Gastrocnemius medialis (tissue), 4 donors: Measurements from ENCODE around the gene LRRC27. TPM values are rescaled to one million over a fixed set of nuclear protein-coding genes. Genes with fewer than 3 reads are reported as not detected.

Source experiments
- ATAC-seq, 2 donors: fragments of 150-250 bp; one replicate each; pipeline ENCODE4 v1.9.1; 2016
- DNase-seq, 2 donors: peaks; one replicate each; pipeline ENCODE4 v3.0.0-alpha.2; 2019
- H3K27ac ChIP-seq, 4 donors: fragments of 200-600 bp; sonication (generic); 1 replicate in 1 of 4; 2 replicates in 3 of 4; pipeline ENCODE4 v1.5.1; 2016 to 2018; ENCODE audit warnings: mild to moderate bottlenecking in 2 of 4, moderate library complexity in 1 of 4
- H3K27me3 ChIP-seq, 3 donors: fragments of 200-600 bp; sonication (generic) in 2 of 3; 1 replicate in 1 of 3; 2 replicates in 2 of 3; pipeline versions ENCODE4 v1.5.1 to v1.6.0; 2016 to 2019; ENCODE audit warnings: mild to moderate bottlenecking in 1 of 3, moderate library complexity in 1 of 3
- H3K36me3 ChIP-seq, 2 donors: fragments of 200-600 bp; sonication (generic) in 1 of 2; one replicate each; pipeline ENCODE4 v1.5.1; 2017 to 2018
- H3K4me1 ChIP-seq, 2 donors: fragments of 200-600 bp; sonication (generic) in 1 of 2; one replicate each; pipeline ENCODE4 v1.5.1; 2016 to 2017; ENCODE audit warnings: mild to moderate bottlenecking in 2 of 2
- H3K4me3 ChIP-seq, 4 donors: fragments of 200-600 bp; sonication (generic) in 3 of 4; 1 replicate in 1 of 4; 2 replicates in 3 of 4; pipeline ENCODE4 v1.5.1; 2016 to 2019; ENCODE audit warnings: mild to moderate bottlenecking in 2 of 4
- H3K9me3 ChIP-seq, 3 donors: fragments of 200-600 bp; sonication (generic) in 2 of 3; 1 replicate in 1 of 3; 2 replicates in 2 of 3; pipeline ENCODE4 v1.5.1; 2016 to 2019
- POLR2A ChIP-seq, 2 donors: fragments of 450-650 bp; IDR thresholded peaks; one replicate each; pipeline ENCODE4 v1.6.1; 2017; ENCODE audit warnings: antibody characterized with exemption in 2 of 2, mild to moderate bottlenecking in 2 of 2, moderate library complexity in 2 of 2
- in situ Hi-C, 4 donors: fragments of 200-750 bp; cut with MboI; loops; one replicate each; pipeline versions ENCODE4 v1.15.0 to v1.8.0; 2017; ENCODE audit warnings: low sequenced_read_pairs in 4 of 4
- intact Hi-C: fragments of 100-400 bp; cut with DNase I; formaldehyde crosslinking; loops from one replicate; pipeline ENCODE4 v1.15.1; 2023; ENCODE audit warnings: low total_unique reads
- total RNA-seq, 4 donors: library from RNA; depleted of rRNA; stranded (reverse); fragments of >200 nt; gene quantifications; one replicate each; pipeline versions ENCODE4 v1.1.0 to v1.2.3, GENCODE V29; 2016
- TF ChIP-seq, protein P1 (sequence below), 5 experiments: fragments of 450-650 bp in 3 of 5; fragments of 200-600 bp in 2 of 5; sonication (generic) in 2 of 5; IDR thresholded peaks in 4 of 5; conservative IDR thresholded peaks in 1 of 5; 1 replicate in 4 of 5; 2 replicates in 1 of 5; pipeline ENCODE4 v1.5.1; 2016 to 2019; ENCODE audit warnings: antibody characterized with exemption in 5 of 5, mild to moderate bottlenecking in 3 of 5, moderate library complexity in 3 of 5

LRRC27 gene
- total RNA-seq, 4 donors from 2014 or later = 1.0 to 7.0 (median 4.1) TPM

DNA sequence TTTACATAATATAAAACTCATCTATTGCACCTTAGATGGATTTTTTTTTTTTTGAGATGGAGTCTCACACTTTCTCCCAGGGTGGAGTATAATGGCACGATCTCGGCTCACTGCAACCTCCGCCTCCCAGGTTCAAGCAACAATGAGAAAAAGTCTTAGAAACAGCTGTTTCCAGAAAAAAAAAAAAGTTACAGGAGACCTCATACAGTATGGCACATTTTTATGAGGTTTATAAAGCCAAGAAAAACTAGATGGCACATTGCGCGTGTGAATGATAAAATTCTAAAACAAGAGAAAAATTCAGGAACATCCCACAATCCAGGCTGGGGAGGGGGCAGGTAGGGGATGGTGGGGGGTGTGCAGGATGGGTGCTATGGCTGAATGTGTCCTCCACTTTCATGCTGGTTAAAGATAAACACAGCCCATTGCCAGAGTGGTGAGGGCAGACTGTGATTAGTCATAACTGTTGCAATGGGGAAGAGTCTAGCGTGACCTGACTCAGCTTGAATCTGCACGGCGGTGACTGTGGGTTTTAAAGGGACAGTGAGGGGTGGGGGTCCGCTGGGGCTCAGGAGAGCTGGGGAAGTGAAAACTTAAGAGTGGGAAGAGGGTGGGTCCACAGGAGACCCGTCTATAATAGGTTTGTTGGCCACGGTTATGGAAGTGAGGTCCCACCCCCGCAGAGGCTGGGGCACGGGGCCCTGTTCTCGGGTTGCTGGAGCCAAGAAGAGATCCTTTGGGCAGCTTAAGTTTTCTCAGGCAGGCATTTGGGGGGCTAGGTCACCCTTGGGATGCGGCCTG lies 11.9 kb upstream of the LRRC27 start:
- H3K27ac ChIP-seq = peak overlapping the region in 3 of 4 donors; percentile 9 to 57 (median 57)
- ATAC-seq = peak; percentile 99
- no peaks in the 10 kb centered on the region for H3K36me3 ChIP-seq
- in situ Hi-C loops = no loop called here
- no peak for TF ChIP-seq POLR2A (IDR thresholded peaks at IDR 0.05)
- TF ChIP-seq, protein P1, sequence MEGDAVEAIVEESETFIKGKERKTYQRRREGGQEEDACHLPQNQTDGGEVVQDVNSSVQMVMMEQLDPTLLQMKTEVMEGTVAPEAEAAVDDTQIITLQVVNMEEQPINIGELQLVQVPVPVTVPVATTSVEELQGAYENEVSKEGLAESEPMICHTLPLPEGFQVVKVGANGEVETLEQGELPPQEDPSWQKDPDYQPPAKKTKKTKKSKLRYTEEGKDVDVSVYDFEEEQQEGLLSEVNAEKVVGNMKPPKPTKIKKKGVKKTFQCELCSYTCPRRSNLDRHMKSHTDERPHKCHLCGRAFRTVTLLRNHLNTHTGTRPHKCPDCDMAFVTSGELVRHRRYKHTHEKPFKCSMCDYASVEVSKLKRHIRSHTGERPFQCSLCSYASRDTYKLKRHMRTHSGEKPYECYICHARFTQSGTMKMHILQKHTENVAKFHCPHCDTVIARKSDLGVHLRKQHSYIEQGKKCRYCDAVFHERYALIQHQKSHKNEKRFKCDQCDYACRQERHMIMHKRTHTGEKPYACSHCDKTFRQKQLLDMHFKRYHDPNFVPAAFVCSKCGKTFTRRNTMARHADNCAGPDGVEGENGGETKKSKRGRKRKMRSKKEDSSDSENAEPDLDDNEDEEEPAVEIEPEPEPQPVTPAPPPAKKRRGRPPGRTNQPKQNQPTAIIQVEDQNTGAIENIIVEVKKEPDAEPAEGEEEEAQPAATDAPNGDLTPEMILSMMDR (IDR thresholded peaks at IDR 0.05 in 4 of 5, conservative IDR thresholded peaks at IDR 0.05 in 1 of 5) = no peak
- intact Hi-C loops = loop anchor here (1.0 kb wide), 1 partner anchor 11 kb away; no protein-coding TSS in a partner anchor
- no peaks in the 10 kb centered on the region for H3K9me3 ChIP-seq
- peaks cover 3 to 11% of the 10 kb centered on the region in 2 donors for H3K4me1 ChIP-seq
- peak; percentile 43 to 69 for DNase-seq
- H3K4me3 ChIP-seq = peak overlapping the region; percentile 5 to 42 (median 26)
- no peaks in the 10 kb centered on the region for H3K27me3 ChIP-seq

DNA sequence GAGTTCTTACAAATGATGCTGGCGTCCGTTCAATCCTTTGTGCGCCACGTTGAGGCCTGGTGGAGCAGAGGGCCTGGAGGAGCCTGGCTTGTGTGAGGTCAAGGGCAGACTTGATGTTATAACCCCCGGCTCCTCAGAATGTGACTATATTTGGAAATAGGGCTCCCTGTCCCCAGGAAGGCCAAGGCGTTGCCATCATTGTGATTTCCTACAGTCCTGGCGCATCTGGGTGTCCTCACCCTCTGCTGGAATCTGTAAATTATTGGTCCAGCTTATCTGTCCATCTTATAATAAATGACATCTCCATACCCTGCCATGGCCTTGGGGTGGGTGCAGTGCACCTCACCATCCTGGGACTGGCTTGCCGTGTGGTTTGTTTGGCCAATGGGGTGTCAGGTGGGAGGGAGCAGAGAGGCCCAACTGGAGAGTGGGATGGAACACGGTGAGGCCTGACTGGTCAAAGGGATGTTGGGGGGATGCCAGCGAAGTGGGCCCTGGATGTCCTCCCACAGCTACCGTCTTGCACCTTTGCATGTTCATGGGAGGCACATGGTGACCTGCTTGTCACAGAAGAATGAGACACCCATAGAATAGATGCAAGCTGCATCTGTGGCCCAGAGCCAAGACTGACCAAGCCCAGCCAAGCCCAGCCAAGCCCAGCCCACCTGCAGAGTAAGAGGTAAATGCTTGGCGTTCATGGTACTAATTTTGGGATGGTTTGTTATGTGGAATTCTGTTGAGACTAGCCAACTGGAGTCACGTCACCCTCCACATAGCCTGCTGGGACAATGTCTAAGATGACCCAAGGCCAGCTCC lies 11.1 kb upstream of the LRRC27 start:
- no peaks in the 10 kb centered on the region for H3K27me3 ChIP-seq
- no peak for TF ChIP-seq POLR2A (IDR thresholded peaks at IDR 0.05)
- TF ChIP-seq, protein P1 (IDR thresholded peaks at IDR 0.05 in 4 of 5, conservative IDR thresholded peaks at IDR 0.05 in 1 of 5) = no peak
- ATAC-seq = peak in 1 of 2 donors; percentile 13
- H3K9me3 ChIP-seq = no peaks in the 10 kb centered on the region
- no peaks in the 10 kb centered on the region for H3K36me3 ChIP-seq
- peak overlapping the region in 3 of 4 donors; percentile 9 to 57 (median 57) for H3K27ac ChIP-seq
- DNase-seq = no peak
- in situ Hi-C loops (no loop called here), intact Hi-C loops (loop anchor here (1.0 kb wide), 1 partner anchor 10 kb away; no protein-coding TSS in a partner anchor)
- peak overlapping the region in 3 of 4 donors; percentile 5 to 42 (median 27) for H3K4me3 ChIP-seq
- H3K4me1 ChIP-seq = peaks cover 3 to 11% of the 10 kb centered on the region in 2 donors

- no peaks in the 10 kb centered on the region for H3K9me3 ChIP-seq
- in situ Hi-C loops (no loop called here), intact Hi-C loops (no loop called here)
- no peak for TF ChIP-seq POLR2A (IDR thresholded peaks at IDR 0.05)
- TF ChIP-seq, protein P1 (IDR thresholded peaks at IDR 0.05 in 4 of 5, conservative IDR thresholded peaks at IDR 0.05 in 1 of 5) = no peak
- no peak for ATAC-seq
- H3K27me3 ChIP-seq = no peaks in the 10 kb centered on the region
- no peak overlapping the region for H3K4me3 ChIP-seq
- H3K36me3 ChIP-seq = no peaks in the 10 kb centered on the region
- H3K27ac ChIP-seq = no peak overlapping the region
- DNase-seq = no peak
- peaks cover 3 to 11% of the 10 kb centered on the region in 2 donors for H3K4me1 ChIP-seq
Measured at GRCh38 chr10:132321726-132322125, 10.3 kb upstream of the LRRC27 start.

- in situ Hi-C loops (no loop called here), intact Hi-C loops (no loop called here)
- H3K27ac ChIP-seq = no peak overlapping the region
- no peaks in the 10 kb centered on the region for H3K27me3 ChIP-seq
- ATAC-seq (peak in 1 of 2 donors; percentile 39), DNase-seq (no peak)
- peaks cover 3 to 11% of the 10 kb centered on the region in 2 donors for H3K4me1 ChIP-seq
- no peaks in the 10 kb centered on the region for H3K9me3 ChIP-seq
- TF ChIP-seq, protein P1 (IDR thresholded peaks at IDR 0.05 in 4 of 5, conservative IDR thresholded peaks at IDR 0.05 in 1 of 5) = no peak
- H3K36me3 ChIP-seq = no peaks in the 10 kb centered on the region
- H3K4me3 ChIP-seq = no peak overlapping the region
Measured at GRCh38 chr10:132322586-132323048, 9.4 kb upstream of the LRRC27 start.
